ENCODE data around the gene SDC1. TPM values are rescaled to one million over a fixed set of nuclear protein-coding genes. Genes with fewer than 3 reads are reported as not detected.

The SDC1 gene
- total RNA-seq, 1 donor from 2014 or later, result 35.1 TPM

GRCh38 chr2:20227894-20228505 is 3.1 kb upstream of the SDC1 start:
- Mint-ChIP-seq H3K4me1 (ENCODE audit: low read depth) (peaks cover 9% of the 10 kb centered on the region), H3K4me3 (ENCODE audit: low read depth) (no peak overlapping the region), H3K9me3 (ENCODE audit: low read depth) (no peaks in the 10 kb centered on the region), H3K36me3 (ENCODE audit: insufficient read depth) (no peaks in the 10 kb centered on the region), H3K27me3 (peaks cover 12% of the 10 kb centered on the region), H3K27ac (no peak overlapping the region)
- no peak for TF ChIP-seq CTCF (IDR thresholded peaks at IDR 0.05; ENCODE audit: unreplicated experiment)
- DNase-seq (ENCODE audit: low spot score, unreplicated experiment), result no peak

GRCh38 chr2:20226152-20226545 is 1.2 kb upstream of the SDC1 start:
- H3K4me3 Mint-ChIP-seq (ENCODE audit: low read depth), result peak overlapping the region; percentile 72
- peaks cover 12% of the 10 kb centered on the region for H3K27me3 Mint-ChIP-seq

GRCh38 chr2:20225294-20226151 is 593 bp upstream of the SDC1 start:
- no peaks in the 10 kb centered on the region for H3K9me3 Mint-ChIP-seq (ENCODE audit: low read depth)
- H3K4me3 Mint-ChIP-seq (ENCODE audit: low read depth), result peak overlapping the region; percentile 72
- H3K27ac Mint-ChIP-seq, result peak overlapping the region; percentile 87

More at GRCh38 chr2:20226152-20226545, 1.2 kb upstream of the SDC1 start:
- no peak for TF ChIP-seq CTCF (IDR thresholded peaks at IDR 0.05; ENCODE audit: unreplicated experiment)
- Mint-ChIP-seq H3K36me3 (ENCODE audit: insufficient read depth) (no peaks in the 10 kb centered on the region), H3K27ac (no peak overlapping the region), H3K9me3 (ENCODE audit: low read depth) (no peaks in the 10 kb centered on the region), H3K4me1 (ENCODE audit: low read depth) (peaks cover 17% of the 10 kb centered on the region)
- no peak for DNase-seq (ENCODE audit: low spot score, unreplicated experiment)

GRCh38 chr2:20224164-20224715 is 690 bp downstream of the SDC1 start:
- no peak for TF ChIP-seq CTCF (IDR thresholded peaks at IDR 0.05; ENCODE audit: unreplicated experiment)
- no peak overlapping the region for H3K27ac Mint-ChIP-seq
- H3K9me3 Mint-ChIP-seq (ENCODE audit: low read depth), result no peaks in the 10 kb centered on the region
- H3K4me3 Mint-ChIP-seq (ENCODE audit: low read depth), result peak overlapping the region; percentile 16
- H3K36me3 Mint-ChIP-seq (ENCODE audit: insufficient read depth), result no peaks in the 10 kb centered on the region
- peaks cover 20% of the 10 kb centered on the region for H3K4me1 Mint-ChIP-seq (ENCODE audit: low read depth)
- peaks cover 10% of the 10 kb centered on the region for H3K27me3 Mint-ChIP-seq
- no peak for DNase-seq (ENCODE audit: low spot score, unreplicated experiment)

More at GRCh38 chr2:20225294-20226151, 593 bp upstream of the SDC1 start:
- peak; percentile 71 for DNase-seq (ENCODE audit: low spot score, unreplicated experiment)
- no peaks in the 10 kb centered on the region for H3K36me3 Mint-ChIP-seq (ENCODE audit: insufficient read depth)
- H3K4me1 Mint-ChIP-seq (ENCODE audit: low read depth), result peaks cover 20% of the 10 kb centered on the region
- H3K27me3 Mint-ChIP-seq, result peaks cover 12% of the 10 kb centered on the region
- peak; percentile 59 for TF ChIP-seq CTCF (IDR thresholded peaks at IDR 0.05; ENCODE audit: unreplicated experiment)

- TF ChIP-seq CTCF (IDR thresholded peaks at IDR 0.05; ENCODE audit: unreplicated experiment), result no peak
- no peak overlapping the region for H3K27ac Mint-ChIP-seq
- peak overlapping the region; percentile 73 for H3K4me3 Mint-ChIP-seq (ENCODE audit: low read depth)
- H3K27me3 Mint-ChIP-seq, result peaks cover 6% of the 10 kb centered on the region
- H3K9me3 Mint-ChIP-seq (ENCODE audit: low read depth), result no peaks in the 10 kb centered on the region
- no peaks in the 10 kb centered on the region for H3K36me3 Mint-ChIP-seq (ENCODE audit: insufficient read depth)
- peak; percentile 29 for DNase-seq (ENCODE audit: low spot score, unreplicated experiment)
- H3K4me1 Mint-ChIP-seq (ENCODE audit: low read depth), result peaks cover 20% of the 10 kb centered on the region
Observed at GRCh38 chr2:20223407-20224163, 1.3 kb downstream of the SDC1 start.
